Activated CD4-positive, alpha-beta T cell treated with anti-CD3 and anti-CD28 coated beads for 4 hours (primary cell): ENCODE data around the gene C17orf107.
"Not testable (repeated sequence)": the region's sequence is repeated elsewhere in the genome, so short reads cannot be mapped to it uniquely, and the experiment has no call there.

Source experiments
- DNase-seq, 2 donors: peaks; one replicate each; pipeline ENCODE4 v3.0.0-alpha.2; 2020

C17orf107 gene

DNA sequence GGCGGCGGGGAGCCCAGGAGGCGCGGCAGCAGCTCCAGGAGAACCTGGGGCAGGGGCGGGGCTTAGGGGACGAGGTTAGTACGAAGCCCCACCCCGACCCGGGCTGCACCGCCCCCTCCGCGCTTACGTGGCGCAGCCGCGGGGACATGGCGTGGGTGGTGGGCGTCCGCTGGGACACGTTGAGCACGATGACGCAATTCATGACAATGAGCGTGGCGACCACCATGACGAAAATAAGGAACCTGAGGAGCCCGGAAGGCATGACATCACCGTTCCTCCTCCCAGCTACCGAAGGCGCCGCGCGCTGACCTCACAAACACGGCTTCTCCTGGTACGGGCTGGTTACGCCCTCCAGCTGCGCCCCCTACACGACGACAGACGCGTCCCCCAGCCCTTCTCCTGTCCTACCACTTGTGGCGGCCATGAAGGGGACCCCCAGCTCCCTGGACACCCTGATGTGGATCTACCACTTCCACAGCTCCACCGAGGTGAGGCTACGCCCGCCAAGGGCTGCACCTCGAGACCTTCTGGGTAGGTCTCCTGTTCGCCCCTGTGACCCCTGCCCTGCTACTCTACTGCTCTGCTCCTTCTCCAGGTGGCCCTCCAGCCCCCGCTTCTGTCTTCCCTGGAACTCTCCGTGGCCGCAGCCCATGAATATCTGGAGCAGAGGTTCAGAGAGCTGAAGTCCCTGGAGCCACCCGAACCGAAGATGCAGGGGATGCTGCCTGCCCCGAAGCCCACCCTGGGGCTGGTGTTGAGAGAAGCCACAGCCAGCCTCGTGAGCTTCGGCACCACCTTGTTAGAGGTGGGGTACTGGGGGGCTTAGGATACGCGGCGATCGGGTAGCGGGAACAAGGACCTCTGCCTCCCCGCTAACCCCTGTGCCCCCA, at the start of gene C17orf107:
TSS of gene C17orf107 (plus strand) at position 196 of the 890 bp plus-strand sequence. CDS start at position 423, 227 bp downstream.
- DNase-seq, result peak; percentile 98

DNA sequence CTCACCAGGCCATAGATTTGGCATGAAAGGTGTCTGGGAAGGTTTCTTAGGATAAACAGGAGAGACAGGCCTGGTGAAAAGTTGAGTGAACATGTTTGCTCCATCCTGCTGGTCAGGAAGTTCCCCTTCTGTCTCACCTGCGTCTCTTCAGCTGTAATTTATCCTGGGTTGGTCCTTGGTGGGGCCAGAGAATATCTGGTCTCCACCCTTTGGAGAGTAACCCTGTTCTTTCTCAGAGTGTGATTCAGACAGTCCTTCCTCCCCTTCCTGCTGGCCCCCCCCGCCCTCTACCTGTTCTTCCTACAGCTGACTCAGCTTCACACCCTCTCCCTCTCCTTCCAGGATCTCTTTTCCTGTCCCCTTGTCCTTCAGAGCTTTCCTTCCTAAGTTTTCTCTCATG, 49.1 kb upstream of the C17orf107 start:
- DNase-seq, result no peak

DNA sequence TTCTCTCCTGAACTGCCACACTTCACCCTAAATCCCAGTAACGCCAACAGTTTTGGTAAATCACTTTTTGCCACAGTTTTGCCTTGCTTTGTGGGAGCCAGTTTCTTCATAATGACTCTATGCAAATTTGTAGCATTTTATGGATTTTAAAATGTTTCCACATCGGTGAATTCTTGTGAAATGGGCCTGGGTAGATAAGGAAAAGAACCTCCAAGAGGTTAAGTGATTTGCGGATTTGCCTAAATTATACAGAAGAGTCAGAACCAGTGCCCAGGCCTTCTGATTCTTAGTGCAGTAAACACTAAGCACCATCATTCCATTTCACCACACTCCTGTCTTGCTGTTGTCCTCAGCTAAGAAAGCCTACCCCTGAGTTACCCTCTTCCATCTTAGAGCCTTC, 48.3 kb upstream of the C17orf107 start:
- no peak for DNase-seq

DNA sequence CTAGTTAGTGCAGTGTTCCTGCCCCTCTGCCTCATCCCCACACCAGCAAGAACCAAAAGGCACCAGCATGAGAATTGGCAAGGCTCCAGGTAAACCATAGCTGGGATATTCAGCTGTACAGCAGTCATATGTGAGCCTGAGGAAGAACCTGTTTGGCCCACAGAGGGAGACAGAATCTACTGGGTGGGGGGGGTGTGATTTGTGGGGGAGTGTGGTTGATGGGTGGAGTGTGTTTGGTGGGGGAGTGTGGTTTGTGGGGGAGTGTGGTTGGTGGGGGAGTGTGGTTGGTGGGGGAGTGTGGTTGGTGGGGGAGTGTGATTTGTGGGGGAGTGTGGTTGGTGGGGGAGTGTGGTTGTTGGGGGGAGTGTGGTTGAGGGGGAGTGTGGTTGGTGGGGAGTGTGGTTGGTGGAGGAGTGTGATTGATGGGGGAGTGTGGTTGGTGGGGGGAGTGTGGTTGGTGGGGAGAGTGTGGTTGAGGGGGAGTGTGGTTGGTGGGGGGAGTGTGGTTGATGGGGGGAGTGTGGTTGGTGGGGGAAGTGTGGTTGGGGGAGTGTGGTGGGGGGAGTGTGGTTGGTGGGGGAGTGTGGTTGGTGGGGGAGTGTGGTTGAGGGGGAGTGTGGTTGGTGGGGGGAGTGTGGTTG, 46.6 kb upstream of the C17orf107 start:
- no peak for DNase-seq

DNA sequence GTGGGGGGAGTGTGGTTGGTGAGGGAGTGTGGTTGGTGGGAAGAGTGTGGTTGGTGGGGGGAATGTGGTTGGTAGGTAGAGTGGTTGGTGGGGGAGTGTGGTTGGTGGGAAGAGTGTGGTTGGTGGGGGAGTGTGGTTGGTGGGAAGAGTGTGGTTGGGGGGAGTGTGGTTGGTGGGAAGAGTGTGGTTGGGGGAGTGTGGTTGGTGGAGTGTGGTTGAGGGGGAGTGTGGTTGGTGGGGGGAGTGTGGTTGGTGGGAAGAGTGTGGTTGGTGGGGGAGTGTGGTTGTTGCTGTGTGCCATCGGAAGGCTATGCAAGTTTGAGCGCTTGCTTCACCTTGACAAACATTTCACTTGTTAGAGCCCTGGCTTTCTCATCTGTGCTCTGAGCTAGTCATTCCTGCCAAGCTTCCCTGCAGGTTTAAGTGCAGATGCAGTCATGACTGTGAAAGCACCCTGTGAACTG, 46.1 kb upstream of the C17orf107 start:
- no peak for DNase-seq

DNA sequence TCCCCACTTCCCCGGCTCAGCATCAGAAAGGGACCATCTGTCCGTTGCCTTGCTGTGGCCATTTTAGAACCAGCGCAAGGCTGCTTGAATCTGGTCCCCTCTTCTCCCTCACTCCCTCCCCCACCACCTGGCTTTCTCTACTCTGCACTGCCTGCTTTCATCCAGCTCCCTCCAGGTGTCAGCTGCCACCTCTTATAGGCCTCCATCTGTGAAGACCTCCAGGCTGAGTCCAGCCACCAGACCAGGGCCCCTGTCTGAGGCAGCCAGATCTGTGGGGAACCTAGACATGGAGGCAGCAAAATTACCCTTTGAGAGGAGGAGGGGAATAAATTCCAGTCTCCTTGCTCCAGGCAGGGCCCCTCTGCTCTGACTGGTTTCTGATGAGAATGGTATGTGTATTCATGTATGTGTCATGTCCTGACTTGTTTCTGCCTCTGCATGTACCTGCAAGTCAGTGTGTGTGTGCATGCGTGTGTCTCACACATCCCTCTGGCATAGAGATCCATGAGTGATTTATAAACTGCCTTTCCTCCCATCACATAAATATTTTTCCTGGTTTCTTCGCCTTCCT, 45.1 kb upstream of the C17orf107 start:
- no peak for DNase-seq

DNA sequence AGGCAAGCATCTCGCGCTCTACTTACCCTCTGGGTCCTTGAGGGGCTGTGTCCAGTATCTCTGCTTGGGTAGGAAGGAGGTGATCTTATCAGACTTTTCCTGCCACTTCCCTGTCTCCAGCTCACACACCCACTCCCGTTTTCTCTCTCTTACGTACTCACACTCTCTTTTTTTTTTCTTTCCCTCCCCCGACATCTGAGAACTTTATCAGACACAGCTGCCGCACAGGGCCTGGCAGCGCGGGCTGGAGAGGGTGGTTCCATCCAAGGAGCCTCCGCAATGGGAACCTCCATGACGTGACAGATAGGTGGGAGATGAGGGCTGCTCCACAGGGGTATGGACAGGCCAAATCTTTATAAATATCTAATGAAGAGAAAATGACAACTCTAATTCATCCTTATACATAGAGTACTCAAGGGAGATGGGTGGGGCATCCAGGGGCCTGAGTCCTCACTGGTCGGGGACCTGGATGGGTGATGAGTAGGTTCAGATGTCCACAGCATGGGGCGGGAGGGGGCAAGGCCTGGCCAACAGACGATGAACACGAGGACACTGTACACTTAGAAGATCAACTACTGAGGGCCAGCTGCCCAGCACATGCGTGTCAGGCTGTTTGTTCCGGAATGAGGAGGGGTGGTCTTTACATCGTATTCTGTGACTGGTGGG, 42.9 kb upstream of the C17orf107 start:
- no peak for DNase-seq

DNA sequence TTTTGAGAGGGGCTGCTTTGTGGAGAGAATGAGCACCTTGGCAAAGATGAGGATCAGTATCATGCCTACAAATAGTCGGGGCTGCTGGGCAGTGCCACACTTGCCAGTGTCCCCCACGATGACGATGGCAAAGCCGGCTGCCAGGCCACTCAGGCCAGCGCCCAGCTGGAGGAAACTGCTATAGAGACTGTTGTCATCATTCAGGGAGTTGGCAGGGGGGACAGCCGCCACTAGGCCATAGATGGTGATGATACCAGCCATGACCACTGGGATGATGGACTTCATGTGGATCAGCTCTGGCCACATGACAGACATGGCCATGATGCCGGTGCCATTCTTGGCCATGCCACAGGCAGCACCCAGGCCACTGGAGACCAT, 42.4 kb upstream of the C17orf107 start:
- no peak for DNase-seq

DNA sequence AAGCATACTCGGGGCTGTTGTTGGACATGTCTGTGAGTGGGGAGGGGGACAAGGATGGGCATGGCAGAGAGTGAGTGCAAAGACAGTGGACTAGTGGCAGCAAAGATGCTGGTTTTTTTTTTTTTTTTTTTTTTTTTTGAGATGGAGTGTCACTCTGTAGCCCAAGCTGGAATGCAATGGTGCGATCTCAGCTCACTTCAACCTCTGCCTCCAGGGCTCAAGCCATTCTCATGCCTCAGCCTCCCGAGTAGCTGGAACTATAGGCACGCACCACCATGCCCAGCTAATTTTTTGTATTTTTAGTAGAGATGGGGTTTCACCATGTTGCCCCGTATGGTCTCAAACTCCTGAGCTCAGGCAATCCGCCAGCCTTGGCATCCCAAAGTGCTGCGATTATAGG, 42.0 kb upstream of the C17orf107 start:
- not testable (repeated sequence) for DNase-seq

DNA sequence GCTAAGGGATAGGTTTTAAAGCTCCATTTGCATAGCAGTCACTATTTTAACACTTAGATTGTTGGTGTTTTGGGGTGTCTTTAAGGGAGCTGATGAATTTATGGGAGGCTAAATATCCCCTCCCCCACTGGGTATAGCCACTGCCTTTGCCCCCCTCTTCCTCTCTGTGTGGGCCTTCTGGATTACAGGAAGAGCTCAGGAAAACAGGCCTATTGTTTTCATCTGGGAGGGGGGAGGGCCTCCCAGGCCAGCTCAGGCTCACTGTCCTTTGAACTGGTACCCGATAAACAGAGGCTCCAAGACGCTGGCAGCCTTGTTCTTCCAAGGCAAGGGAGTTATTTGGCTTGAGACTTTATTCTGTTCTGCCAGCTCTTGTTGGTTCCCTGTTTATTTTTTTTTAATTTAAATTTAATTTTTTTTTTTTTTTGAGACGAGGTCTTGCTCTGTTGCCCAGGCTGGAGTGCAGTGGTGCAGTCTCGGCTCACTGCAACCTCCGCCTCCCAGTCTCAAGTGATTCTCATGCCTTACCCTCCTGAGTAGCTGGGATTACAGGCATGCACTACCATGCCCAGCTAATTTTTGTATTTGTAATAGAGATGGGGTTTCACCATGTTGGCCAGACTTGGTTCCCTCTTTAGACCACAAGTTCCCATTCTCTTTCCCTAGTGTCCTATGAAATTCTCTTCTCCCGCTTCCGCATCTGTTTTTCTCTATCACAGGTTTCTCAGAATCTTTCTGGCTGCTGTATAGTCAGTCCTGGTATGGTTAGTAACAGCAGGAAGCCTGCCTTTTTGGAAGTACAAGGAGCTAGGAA, 41.1 kb upstream of the C17orf107 start:
- DNase-seq, result no peak

DNA sequence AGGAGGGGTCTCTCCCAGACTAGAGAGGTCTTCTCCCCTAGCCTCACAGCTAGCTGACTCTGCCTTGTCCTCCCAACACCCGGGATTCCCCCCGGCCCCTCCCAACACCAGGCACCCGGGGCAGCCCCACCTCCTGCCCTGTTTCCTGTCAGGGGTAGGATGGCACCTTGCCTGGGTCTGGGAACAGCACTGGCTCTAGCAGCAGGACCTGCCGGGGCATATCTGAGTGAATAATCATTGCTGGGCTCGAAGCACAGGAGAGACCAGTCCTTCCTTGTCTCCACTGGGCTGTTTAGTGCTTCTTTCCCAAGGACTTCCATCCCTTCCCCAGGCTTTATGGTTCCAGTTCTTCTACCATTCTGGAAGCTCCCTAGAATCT, 40.5 kb upstream of the C17orf107 start:
- DNase-seq, result no peak

DNA sequence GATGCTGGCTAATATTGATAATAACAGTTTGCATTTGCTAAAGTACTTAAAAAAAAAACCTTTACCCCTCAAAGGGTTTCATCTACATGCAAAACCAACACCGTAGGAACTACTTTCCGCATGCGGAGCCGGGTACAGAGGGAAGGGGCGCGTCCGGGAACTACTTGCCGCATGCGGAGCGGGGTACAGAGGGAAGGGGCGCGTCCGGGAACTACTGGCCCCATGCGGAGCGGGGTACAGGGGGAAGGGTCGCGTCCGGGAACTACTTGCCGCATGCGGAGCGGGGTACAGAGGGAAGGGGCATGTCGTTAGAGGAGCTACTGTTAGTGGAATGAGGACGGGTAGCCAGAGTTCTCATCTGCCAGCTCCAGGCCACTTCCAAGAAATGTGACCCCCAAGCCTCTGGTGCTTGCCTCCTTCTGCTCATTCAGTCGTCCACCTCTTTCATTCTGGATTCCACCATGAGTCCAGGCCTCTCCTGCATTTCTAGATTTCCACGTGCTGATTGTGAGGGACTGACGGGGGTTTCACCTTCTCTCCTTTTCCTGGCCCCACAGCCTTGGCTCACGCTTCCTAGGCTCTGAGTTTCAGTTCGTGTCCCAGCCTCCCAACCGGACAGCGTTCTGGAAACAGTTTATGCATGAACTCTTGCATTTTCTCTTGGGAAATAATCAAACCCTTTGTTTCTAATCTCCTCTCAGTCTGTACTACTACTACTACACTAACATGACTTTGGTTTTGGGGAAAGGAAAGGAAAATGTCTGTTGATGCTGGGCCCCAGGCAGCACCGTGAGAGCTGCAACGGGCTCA, 39.3 kb upstream of the C17orf107 start:
- no peak for DNase-seq

DNA sequence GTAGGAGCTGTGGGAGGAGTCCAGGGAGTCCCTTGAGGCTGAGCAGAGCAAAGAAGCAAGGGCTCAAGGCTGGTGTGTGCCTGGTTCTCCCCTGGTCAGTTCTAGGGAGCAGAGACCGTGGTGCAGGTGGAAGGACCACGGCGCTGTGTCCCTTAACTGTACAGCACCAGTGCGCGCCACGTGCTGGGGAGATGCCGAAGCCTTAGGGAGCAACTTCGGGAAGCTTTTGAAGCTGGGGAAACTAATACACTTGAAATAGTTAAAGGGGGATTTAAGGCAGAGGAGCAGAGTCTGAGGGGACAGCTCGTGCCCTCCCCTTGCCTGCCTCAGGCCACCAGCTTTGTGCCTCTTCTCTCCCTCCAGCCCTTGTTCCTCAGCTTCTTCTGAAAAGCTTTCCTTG, 38.7 kb upstream of the C17orf107 start:
- no peak for DNase-seq

DNA sequence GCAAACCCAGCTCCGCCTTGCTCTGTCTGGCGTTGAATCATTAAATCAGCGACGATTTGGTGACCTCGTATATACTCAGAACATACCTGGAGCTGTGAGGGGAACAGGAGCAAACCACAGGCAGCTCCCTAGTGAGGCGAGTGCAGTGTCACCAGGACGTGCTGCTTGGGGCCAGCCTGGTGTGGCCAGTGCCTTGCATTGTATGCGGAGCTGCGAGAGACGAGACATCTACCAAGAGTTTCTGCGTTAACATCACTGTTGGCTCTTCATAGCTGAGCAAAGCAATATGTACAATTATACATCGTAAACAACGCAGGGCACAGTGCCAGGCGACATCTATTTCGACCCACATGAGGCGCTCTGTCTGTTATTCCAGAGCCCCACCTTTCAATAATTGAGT, 38.3 kb upstream of the C17orf107 start:
- DNase-seq, result no peak

DNA sequence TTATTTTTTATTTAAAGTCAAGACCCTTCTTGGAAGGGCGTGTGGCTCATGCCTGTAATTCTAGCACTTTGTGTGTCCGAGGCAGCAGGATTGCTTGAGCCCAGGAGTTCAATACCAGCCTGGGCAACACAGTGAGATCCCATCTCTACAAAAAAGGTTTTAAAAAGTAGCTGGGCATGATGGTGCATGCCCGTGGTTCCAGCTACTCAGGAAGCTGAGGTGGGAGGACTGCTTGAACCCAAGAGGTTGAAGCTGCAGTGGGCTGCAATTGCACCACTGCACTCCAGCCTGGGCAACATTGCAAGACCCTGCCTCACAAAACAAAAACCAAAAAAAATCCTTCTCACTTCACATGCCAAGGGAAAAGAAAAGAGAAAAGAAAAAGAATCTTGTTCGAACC, 36.6 kb upstream of the C17orf107 start:
- no peak for DNase-seq

DNA sequence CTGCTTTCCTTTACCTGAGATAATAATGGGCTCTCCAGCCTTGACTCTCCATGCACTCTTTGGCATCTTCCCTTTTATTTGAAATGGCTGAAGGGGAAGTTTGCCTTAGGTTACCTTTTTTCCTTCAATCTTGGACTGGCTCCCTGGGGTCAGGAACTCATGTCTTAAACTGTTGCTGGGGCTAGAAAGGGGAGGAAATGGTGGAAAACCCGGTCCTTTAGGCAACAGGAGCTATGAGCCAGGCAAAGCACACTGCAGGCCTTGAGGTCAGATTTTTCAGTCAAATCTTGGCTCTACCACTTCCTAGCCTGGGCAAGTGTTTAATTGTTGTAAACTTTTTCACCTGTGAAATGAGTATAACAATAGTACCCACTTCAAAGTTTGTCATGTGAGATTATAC, 36.0 kb upstream of the C17orf107 start:
- no peak for DNase-seq

DNA sequence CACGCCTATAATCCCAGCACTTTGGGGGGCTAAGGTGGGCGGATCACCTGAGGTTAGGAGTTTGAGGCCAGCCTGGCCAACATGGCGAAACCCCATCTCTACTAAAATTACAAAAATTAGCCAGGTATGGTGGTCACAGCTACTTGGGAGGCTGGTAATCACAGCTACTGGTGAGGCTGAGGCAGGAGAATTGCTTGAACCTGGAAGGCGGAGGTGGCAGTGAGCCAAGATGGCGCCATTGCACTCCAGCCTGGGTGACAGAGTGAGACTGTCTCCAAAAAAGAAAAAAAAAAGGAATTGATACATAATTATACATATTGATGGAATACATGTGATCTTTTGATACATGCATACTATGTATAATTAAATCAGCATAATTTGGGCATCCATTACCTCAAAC, 31.8 kb upstream of the C17orf107 start:
- DNase-seq, result not testable (repeated sequence)

DNA sequence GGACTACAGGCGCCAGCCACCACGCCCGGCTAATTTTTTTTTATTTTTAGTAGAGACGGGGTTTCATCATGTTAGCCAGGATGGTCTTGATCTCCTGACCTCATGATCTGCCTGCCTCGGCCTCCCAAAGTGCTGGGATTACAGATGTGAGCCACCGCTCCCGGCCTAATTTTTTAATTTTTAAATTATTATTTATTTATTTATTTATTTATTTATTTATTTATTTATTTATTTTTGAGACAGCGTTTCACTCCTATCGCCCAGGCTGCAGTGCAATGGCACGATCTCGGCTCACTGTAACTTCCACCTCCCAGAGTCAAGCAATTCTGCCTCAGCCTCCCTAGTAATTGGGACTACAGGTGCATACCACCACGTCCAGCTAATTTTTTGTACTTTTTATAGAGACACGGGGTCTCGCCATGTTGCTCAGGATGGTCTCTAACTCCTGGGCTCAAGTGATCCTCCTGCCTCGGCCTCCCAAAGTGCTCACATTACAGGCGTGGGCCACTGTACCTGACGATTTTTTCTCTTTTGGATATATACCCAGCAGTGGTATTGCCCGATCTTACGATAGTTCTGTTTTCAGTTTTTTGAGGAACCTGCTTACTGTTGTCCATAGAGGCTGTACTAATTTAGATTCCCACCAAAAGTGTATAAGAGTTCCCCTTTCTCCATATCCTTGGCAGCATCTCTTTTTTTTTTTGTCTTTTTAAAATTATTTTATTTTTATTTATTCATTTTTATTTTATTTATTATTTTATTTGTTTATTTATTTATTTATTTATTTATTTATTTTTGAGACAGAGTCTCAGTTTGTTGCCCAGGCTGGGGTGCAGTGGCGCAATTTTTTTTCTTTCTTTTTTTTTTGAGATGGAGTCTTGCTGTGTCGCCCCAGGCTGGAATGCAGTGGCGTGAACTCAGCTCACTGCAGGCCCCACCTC, 30.0 kb upstream of the C17orf107 start:
- not testable (repeated sequence) for DNase-seq

DNA sequence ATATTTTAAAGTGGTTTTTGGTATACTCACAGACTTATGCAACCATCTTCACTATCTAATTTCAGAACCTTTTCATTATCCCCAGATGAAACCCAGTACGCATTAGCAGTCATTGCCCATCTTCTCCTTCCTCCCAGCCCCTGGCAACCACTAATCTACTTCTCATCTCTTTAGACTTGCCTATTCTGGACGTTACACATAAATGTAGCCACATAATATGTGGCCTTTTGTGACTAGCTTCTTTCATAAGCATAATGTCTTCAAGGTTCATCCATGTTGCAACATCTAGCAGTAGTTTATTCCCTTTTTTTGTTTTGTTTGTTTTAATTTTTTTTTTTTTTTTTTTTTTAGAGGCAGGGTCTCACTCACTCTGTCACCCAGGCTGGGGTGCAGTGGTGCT, 28.5 kb upstream of the C17orf107 start:
- no peak for DNase-seq

DNA sequence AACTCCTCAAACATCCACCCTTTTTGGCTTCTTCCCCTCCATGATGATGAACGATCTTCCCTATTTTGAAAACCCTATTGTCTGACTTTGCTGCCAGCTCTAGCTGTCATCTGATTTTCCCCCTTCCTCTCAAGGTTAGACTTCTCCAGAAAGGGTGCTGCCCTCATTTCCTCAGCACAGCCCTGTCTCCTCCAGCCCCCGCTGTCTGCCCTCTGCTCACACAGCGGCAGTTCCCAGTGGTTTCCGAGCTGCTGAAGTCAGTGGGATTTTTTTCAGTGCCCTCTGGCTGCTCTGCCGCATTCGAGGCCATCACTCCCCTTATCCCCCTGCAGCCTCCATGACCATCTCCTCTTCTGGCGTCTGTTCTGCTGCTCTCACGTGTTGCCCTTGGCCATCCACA, 26.6 kb upstream of the C17orf107 start:
- no peak for DNase-seq

DNA sequence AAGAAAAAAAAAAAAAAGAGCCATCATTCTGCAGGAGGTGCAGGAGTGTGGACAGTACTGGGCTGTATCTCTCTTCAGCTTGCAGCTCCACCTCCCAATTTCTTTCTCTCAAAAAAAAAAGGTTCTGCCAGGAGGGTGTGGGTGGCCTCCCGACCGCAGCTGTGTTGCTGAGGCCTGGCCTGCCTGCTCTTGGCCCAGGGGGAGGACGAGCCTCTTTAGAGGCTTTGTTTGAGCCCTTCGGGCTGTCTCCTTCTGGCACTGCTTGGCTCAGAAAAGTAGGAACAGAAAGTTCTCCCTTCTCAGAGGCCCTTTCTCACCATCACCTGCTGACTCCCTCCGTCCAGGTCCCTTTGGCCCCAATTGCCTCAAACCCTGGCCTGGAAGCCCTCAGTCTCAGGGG, 22.2 kb upstream of the C17orf107 start:
- DNase-seq, result no peak
